Neural crest cell (in vitro differentiated cells): Measurements from ENCODE around the gene ACAT2. TPM values are rescaled to one million over a fixed set of nuclear protein-coding genes. Genes with fewer than 3 reads are reported as not detected.
"Not testable (repeated sequence)": the region's sequence is repeated elsewhere in the genome, so short reads cannot be mapped to it uniquely, and the experiment has no call there.

Source experiments
- DNase-seq: peaks from one replicate; pipeline ENCODE4 v3.0.0; 2021; ENCODE audit warnings: low read depth, mixed read lengths, low spot score
- H3K27ac Mint-ChIP-seq: one replicate; pipeline ENCODE4 v1.8.0; 2021; ENCODE audit warnings: mild to moderate bottlenecking, mixed read lengths; ENCODE audit not compliant: unreplicated experiment
- H3K27me3 Mint-ChIP-seq: 2 replicates; pipeline ENCODE4 v1.8.0; 2021; ENCODE audit warnings: low read depth, mild to moderate bottlenecking, mixed read lengths
- H3K36me3 Mint-ChIP-seq: 2 replicates; pipeline ENCODE4 v1.8.0; 2021; ENCODE audit warnings: low read depth, mild to moderate bottlenecking, mixed read lengths
- H3K4me1 Mint-ChIP-seq: 2 replicates; pipeline ENCODE4 v1.8.0; 2021; ENCODE audit warnings: mixed read lengths
- H3K4me3 Mint-ChIP-seq: one replicate; pipeline ENCODE4 v1.8.0; 2021; ENCODE audit warnings: mild to moderate bottlenecking, mixed read lengths
- H3K9me3 Mint-ChIP-seq: 2 replicates; pipeline ENCODE4 v1.8.0; 2021; ENCODE audit warnings: mixed read lengths
- CTCF ChIP-seq: fragments of 200-600 bp; sonication (generic); conservative IDR thresholded peaks from 2 replicates; pipeline ENCODE4 v1.5.0; 2021; ENCODE audit warnings: antibody characterized with exemption, mild to moderate bottlenecking
- total RNA-seq: library from RNA; stranded (reverse); gene quantifications from 2 replicates; pipeline ENCODE4 v1.2.1, GENCODE V29; 2021

The ACAT2 gene
- total RNA-seq, 1 donor from 2014 or later: 443 TPM

GRCh38 chr6:159723259-159723658 is 38.6 kb upstream of the ACAT2 start:
- H3K36me3 Mint-ChIP-seq: peaks cover 9% of the 10 kb centered on the region
- peak overlapping the region; percentile 13 for H3K4me3 Mint-ChIP-seq
- DNase-seq: no peak
- H3K27me3 Mint-ChIP-seq: no peaks in the 10 kb centered on the region
- no peak for TF ChIP-seq CTCF
- H3K9me3 Mint-ChIP-seq: no peaks in the 10 kb centered on the region
- H3K27ac Mint-ChIP-seq: no peak overlapping the region
- peaks cover 14% of the 10 kb centered on the region for H3K4me1 Mint-ChIP-seq

GRCh38 chr6:159724778-159725177 is 37.1 kb upstream of the ACAT2 start:
- no peak for TF ChIP-seq CTCF
- Mint-ChIP-seq H3K4me3 (peak overlapping the region; percentile 78), H3K9me3 (no peaks in the 10 kb centered on the region), H3K27me3 (no peaks in the 10 kb centered on the region), H3K4me1 (peaks cover 29% of the 10 kb centered on the region), H3K36me3 (peaks cover 9% of the 10 kb centered on the region), H3K27ac (no peak overlapping the region)
- DNase-seq: no peak

- H3K9me3 Mint-ChIP-seq, H3K27me3 Mint-ChIP-seq, H3K36me3 Mint-ChIP-seq, DNase-seq, H3K27ac Mint-ChIP-seq: not testable (repeated sequence)
- peaks cover 33% of the 10 kb centered on the region for H3K4me1 Mint-ChIP-seq
- peak overlapping the region; percentile 78 for H3K4me3 Mint-ChIP-seq
These were observed 36.6 kb upstream of the ACAT2 start for GRCh38 chr6:159725208-159725607.

- peaks cover 42% of the 10 kb centered on the region for H3K4me1 Mint-ChIP-seq
- H3K27me3 Mint-ChIP-seq: no peaks in the 10 kb centered on the region
- H3K27ac Mint-ChIP-seq: peak overlapping the region; percentile 99
- no peak for TF ChIP-seq CTCF
- H3K4me3 Mint-ChIP-seq: peak overlapping the region; percentile 98
- H3K9me3 Mint-ChIP-seq: no peaks in the 10 kb centered on the region
- H3K36me3 Mint-ChIP-seq: peaks cover 9% of the 10 kb centered on the region
- no peak for DNase-seq
These were observed 35.5 kb upstream of the ACAT2 start for GRCh38 chr6:159726255-159726917.

GRCh38 chr6:159726918-159727716 is 34.7 kb upstream of the ACAT2 start, which contains the start of gene WTAP:
WTAP (plus strand) TSS chr6:159727506; CDS start chr6:159736266, 8,760 bp downstream.
- peak; percentile 95 for DNase-seq
- Mint-ChIP-seq H3K36me3 (peaks cover 9% of the 10 kb centered on the region), H3K27me3 (no peaks in the 10 kb centered on the region), H3K4me1 (peaks cover 43% of the 10 kb centered on the region), H3K9me3 (no peaks in the 10 kb centered on the region), H3K4me3 (peak within 1 kb of the TSS; percentile 98), H3K27ac (peak within 1 kb of the TSS; percentile 99)
- no peak for TF ChIP-seq CTCF
